AG10803 (cell line): Measurements from ENCODE around the gene TBCD.

Experiments used
- DNase-seq: peaks from one replicate; pipeline ENCODE4 v3.0.0; 2010; ENCODE audit warnings: low read depth
- H3K4me3 ChIP-seq: 2 replicates; pipeline ENCODE4 v1.5.1; 2011; ENCODE audit warnings: mild to moderate bottlenecking, low read length, control low read depth
- TF ChIP-seq, protein P1 (sequence below): conservative IDR thresholded peaks from 2 replicates; pipeline ENCODE4 v1.5.1; 2011; ENCODE audit warnings: mild to moderate bottlenecking, low read length, control low read depth, inconsistent platforms

TBCD gene

GRCh38 chr17:82864713-82865248 lies 112.9 kb downstream of the TBCD start:
- DNase-seq = no peak
- no peak overlapping the region for H3K4me3 ChIP-seq
- TF ChIP-seq, protein P1, sequence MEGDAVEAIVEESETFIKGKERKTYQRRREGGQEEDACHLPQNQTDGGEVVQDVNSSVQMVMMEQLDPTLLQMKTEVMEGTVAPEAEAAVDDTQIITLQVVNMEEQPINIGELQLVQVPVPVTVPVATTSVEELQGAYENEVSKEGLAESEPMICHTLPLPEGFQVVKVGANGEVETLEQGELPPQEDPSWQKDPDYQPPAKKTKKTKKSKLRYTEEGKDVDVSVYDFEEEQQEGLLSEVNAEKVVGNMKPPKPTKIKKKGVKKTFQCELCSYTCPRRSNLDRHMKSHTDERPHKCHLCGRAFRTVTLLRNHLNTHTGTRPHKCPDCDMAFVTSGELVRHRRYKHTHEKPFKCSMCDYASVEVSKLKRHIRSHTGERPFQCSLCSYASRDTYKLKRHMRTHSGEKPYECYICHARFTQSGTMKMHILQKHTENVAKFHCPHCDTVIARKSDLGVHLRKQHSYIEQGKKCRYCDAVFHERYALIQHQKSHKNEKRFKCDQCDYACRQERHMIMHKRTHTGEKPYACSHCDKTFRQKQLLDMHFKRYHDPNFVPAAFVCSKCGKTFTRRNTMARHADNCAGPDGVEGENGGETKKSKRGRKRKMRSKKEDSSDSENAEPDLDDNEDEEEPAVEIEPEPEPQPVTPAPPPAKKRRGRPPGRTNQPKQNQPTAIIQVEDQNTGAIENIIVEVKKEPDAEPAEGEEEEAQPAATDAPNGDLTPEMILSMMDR = no peak

DNA sequence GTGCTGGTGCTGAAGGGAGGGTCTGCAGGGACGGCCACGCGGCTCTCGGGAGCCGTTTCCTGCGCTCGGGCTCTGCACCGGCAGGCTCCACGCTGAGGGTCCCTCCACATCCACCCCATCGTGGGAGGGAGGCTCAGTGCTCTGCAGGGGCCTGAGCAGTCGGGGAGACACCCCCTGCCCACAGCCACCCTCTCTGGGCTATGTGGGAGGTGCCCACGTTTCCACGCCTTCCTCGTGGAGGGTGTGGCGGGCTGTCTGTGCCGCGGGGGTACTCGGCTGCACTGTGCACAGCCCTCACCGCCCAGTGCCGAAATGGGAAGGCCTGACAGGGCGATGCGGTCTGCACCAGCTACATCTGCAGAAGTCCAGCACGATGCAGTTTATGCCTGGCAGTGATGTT lies 113.4 kb downstream of the TBCD start:
- no peak for DNase-seq
- TF ChIP-seq, protein P1 = no peak
- H3K4me3 ChIP-seq = no peak overlapping the region

DNA sequence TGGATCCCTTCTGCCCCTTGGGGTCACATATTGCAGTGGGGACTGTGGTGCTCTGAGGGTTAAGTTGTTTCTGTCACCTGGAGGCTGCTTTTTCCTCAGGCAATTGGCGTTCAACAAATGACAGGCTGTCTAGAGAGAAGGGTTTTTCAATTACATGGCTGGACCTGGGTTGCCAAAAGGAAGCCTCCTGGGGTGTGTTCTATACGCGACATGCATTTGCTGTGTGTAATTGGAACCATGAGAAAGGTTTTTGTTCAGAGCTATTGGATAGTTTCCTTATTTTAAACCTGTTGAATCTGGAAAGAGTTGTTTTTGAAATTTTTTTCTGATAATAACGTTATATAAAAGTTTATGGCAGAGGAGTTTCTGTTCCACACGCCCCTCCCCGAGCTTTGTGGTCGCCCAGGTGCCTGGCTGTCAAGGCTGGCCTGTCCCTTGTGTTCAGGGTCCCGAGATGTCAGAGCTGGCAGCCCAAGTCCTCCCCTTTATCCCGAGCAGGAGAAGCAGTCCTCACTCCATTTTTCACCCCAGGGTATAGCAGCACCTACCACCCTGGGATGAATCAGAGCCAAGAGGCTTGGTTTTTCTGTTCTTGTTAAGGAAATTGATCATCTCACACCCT lies 114.0 kb downstream of the TBCD start:
- no peak overlapping the region for H3K4me3 ChIP-seq
- TF ChIP-seq, protein P1 = no peak
- DNase-seq = no peak

GRCh38 chr17:82866590-82867191 lies 114.8 kb downstream of the TBCD start:
- TF ChIP-seq, protein P1 = no peak
- peak; percentile 81 for DNase-seq
- no peak overlapping the region for H3K4me3 ChIP-seq

- TF ChIP-seq, protein P1 = no peak
- no peak for DNase-seq
- no peak overlapping the region for H3K4me3 ChIP-seq
Observed at GRCh38 chr17:82867763-82868325, 116.0 kb downstream of the TBCD start.

- H3K4me3 ChIP-seq = no peak overlapping the region
- TF ChIP-seq, protein P1 = no peak
- DNase-seq = no peak
Observed at GRCh38 chr17:82868715-82869131, 116.9 kb downstream of the TBCD start.

DNA sequence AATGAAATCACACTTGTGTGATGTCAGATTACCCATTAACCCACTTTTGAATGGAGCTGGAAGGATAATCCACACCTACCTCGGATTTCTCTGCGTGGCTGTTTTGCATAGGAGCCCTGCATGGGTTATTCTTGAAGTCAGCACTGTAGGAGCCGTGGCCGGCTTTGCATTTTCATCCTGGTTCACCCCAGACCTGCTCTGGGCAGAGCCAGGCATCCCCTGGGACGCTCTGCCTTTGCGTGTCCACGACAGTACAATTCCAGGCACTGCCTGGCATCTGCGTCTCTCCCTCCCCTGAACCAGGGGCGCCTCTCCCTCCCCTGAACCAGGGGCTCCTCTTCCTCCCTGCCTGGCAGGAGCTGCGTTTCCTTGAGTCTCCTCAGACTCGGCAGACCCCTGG lies 117.7 kb downstream of the TBCD start:
- DNase-seq = no peak
- H3K4me3 ChIP-seq = no peak overlapping the region
- TF ChIP-seq, protein P1 = no peak
